Measurements from ENCODE around the gene CLDN1.
"Not testable (repeated sequence)": the region's sequence is repeated elsewhere in the genome, so short reads cannot be mapped to it uniquely, and the experiment has no call there.

- not testable (repeated sequence) for TF ChIP-seq RARB (CRISPR knock-in tag; IDR thresholded peaks at IDR 0.05); TCF4 (CRISPR knock-in tag; IDR thresholded peaks at IDR 0.05; ENCODE audit: borderline replicate concordance); PATZ1 (CRISPR knock-in tag; IDR thresholded peaks at IDR 0.05; ENCODE audit: borderline replicate concordance); GLIS3 (CRISPR knock-in tag; IDR thresholded peaks at IDR 0.05)
Observed at GRCh38 chr3:190267464-190267863, 54.8 kb downstream of the CLDN1 start.
